Hematopoietic multipotent progenitor cell treated with erythropoietin and hydrocortisone succinate and interleukin-3 and kit ligand, for 4 days (in vitro differentiated cells): ENCODE data around the gene SGMS1.

ENCODE experiments used
- DNase-seq: peaks from one replicate; pipeline ENCODE4 v3.0.0-alpha.2; 2015

Gene SGMS1

DNA sequence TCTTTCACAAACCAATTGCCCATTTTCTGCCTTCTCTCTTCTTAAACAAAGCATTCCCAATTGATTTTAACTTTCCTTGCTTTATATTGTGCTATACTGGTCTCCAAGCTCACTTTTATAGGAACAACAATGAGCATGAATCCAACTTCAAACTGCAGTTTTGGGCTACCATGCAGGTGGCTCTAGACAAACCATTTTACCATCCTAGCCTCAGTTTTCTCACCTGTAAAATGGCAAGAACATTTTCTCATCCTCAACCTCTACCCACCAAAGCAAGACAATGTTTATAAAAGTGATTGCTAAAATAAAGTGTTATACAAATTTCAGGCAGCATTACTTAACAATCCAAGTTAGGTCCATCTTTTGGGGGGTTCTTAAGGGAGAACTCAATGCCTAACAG is 305.6 kb downstream of the SGMS1 start:
- no peak for DNase-seq

GRCh38 chr10:50316695-50317648 is 306.8 kb downstream of the SGMS1 start:
- peak; percentile 73 for DNase-seq

GRCh38 chr10:50316174-50316573 is 307.6 kb downstream of the SGMS1 start:
- DNase-seq = no peak

GRCh38 chr10:50315424-50315823 is 308.3 kb downstream of the SGMS1 start:
- DNase-seq = no peak

- no peak for DNase-seq
These were observed 309.3 kb downstream of the SGMS1 start for GRCh38 chr10:50314169-50315071.

DNA sequence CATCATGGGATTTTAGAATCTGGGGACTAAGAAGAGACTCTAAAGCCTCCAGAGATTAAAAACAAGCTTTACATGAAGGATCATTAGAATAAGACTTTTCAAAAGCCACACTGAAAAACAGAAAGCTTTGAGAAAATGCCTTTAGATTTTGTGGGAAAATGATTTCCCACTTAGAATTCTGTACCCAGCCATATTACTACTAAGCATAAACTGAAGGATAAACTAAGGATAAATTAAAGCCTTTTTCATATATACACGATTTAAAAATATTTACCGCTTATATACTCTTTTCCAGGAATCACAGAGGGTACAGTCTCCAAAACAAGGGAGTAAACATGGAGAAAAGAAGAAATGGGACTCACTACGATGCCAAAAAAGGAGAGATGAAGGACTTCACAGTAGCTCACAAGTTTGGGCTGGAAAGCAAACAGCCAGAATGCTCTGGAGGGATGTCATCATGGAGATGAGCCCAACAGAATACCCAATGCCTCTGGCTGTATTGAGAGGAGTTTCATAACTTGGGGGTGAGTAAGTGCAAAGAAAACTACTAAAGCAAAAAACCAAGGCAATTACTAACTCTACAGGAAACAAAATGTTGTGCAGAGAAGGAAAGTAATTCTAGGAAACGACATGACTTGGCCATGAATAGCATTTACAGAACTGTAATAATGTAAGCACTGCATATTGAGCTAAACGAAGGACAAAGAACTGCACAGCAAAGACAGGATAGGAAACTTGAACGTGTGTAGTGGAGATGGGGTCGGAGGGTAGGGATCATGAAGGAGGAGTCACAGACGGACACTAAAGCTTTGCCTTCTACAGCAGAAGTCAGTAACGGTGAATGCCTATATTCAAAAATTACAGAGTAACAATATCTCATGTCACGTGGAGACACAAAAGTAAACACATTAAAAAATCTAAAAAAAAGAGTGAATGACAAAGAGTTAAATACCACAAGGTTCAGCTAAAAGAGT is 311.0 kb downstream of the SGMS1 start:
- DNase-seq = no peak

DNA sequence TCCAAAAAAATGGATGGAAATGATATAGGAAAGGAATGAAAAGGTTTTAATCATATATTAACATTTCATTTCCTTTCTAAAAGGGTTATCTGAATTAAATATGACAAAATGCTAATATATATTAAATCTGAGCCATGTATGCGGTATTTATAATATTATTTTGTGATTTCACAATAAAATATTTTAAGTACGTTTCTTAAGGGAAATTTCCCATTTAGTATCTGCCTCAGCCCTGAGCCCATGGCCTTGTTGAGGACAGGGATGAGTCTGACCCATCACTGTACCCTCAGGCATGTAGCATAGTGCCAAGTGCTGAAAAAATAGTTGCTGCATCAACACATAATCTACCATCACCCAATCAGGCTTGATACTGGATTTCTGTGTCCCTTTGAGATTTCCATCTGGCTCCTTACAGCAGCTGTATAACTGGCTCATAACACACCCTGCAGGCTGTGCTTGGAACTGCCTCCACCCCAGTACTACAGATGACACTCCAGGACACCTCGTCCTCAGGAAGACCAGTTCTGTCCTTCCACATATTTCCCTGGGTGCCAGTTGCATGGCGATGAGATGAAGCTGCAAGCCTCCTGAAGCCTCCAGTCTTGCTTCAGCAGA is 313.1 kb downstream of the SGMS1 start:
- peak; percentile 65 for DNase-seq

DNA sequence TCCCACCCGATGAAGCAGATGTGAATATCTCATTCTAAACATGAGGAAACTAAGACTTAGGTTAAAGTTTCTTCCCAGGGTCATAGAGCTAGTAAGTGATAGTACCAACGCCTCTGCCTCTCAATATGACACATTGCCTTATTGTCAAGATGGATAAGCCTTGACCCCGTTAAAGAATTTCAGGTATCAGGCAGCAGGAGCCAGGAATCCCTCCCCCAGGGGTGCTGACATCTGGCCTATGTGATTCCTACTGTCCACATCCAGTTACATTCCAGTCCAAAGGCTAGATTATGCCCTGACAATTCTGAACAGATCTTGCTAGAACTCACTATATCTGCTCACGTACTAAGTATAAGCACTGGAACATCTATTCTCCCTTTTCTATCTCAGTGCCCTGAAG is 314.4 kb downstream of the SGMS1 start:
- no peak for DNase-seq

DNA sequence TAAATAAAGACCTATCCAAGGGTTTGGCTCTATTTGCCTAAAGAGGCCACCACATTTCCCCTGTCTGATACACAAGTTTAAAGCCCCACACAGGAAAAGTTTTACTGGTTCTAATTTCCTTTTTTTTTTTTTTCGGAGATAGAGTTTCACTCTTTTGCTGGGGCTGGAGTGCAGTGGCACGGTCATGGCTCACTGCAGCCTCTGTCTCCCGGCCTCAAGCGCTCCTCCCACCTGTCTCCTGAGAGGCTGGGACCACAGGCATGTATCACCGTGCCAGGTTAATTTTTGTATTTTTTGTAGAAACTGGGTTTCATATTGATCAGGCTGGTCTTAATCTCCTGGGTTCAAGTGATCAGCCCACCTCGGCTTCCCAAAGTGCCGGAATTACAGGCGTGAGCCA is 319.1 kb downstream of the SGMS1 start:
- no peak for DNase-seq

DNA sequence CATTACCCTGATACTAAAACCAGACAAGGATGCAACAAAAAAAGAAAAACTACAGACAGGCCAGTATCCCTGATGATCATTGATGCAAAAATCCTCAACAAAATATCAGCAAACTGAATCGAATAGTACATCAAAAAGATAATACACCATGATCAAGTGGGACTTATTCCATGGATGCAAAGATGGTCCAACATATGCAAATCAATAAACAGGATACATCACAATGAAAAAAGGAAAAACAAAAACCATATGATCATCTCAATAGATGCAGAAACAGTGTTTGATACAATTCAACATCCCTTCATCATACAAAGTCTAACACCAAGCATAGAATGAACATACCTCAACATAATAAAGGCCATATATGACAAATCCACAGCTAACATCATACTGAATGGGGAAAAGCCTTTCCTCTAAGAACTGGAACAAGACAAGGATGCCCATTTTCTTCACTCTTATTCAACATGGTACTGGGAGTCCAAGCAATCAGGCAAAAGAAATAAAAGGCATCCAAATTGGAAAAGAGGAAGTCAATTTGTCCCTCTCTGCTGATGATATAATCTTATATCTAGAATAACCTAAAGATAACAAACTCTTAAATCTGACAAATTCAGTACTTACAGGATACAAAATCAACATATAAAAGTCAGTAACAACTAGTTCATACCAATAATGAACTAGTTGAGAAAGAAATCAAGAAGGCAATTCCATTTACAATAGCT is 323.6 kb downstream of the SGMS1 start:
- no peak for DNase-seq

- DNase-seq = no peak
These were observed 328.4 kb downstream of the SGMS1 start for GRCh38 chr10:50295367-50295766.

- no peak for DNase-seq
These were observed 329.2 kb downstream of the SGMS1 start for GRCh38 chr10:50294582-50294981.

GRCh38 chr10:50293513-50294313 is 330.0 kb downstream of the SGMS1 start:
- no peak for DNase-seq

DNA sequence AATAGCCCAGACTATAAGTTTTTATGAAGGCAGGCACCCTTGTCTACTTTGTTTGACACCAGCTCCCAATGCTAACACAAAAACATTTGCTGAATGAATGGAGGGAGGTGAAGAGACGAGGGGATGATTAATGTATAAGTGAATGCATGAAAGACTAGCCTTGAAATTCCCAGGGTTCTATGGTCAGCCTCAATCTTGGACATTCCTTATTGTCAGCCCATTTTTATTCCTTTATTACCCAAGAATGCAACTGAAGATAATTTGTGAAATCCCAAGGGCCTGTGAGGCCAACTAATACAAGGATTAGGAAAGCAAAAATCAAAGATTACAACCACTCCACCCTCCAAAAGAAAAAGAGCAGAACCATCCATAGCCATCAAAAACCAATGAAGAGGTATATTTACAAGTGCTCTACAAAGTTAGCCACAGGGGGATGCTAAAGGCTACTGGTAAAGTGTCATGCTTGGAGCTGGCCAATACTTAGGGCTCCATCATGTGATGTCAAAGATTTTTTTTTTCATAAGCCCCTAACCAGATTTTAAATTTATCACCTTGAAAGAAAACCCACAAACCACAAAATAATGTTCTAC is 332.4 kb downstream of the SGMS1 start:
- peak; percentile 62 for DNase-seq

DNA sequence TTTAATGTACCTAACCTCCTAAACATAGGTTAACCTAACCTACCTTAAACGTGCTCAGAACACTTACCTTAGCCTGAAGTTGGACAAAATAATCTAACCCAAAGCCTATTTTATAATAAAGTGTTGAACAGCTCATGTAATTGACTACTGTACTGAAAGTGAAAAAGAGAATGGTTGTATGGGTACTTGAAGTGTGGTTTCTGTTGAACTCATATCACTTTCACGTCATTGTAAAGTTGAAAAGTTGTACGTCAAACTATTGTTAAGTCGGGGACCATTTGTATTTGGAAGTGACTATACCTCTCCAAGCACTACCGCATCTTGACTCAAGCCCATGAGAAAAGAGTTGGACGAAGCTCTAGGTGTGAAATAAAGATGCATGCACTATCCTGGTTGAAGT is 334.6 kb downstream of the SGMS1 start:
- DNase-seq = no peak

DNA sequence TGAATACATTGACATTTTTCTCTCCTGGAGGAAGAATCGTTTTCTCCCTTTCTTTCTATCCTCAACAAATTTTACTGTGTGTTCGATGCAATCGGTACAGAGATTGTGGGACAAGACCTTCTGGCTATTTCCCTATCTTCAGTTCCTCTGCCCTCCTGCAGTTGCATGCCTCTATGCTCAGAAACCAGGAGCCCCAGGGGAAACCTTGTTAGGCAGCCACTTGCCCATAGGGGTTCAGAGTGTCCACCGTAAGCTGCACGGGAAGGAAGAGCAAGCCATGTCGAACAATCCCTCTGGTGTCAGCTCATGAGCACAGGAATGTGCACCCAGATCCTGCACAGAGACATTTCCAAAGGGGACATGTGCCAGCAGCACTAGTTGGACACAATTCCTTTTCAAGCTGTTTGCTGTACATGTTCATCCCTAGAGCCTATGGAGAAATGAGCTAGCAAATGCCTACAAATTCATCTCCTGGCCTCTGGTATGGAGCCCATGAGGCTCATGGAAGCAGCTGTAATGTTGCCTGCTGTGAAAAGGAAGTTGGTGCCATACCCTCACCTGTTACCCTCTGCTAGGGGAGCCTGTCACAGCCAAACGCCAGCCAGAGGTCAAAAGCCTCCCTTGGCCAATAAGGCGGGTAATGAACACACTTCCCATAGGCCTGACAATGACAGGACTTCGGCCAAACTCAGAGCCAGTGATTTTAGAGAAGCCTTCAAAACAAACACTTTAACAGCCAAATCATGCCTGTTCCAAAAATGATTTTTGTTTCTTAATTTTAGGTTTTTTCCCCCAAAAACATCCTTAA is 336.6 kb downstream of the SGMS1 start:
- no peak for DNase-seq

DNA sequence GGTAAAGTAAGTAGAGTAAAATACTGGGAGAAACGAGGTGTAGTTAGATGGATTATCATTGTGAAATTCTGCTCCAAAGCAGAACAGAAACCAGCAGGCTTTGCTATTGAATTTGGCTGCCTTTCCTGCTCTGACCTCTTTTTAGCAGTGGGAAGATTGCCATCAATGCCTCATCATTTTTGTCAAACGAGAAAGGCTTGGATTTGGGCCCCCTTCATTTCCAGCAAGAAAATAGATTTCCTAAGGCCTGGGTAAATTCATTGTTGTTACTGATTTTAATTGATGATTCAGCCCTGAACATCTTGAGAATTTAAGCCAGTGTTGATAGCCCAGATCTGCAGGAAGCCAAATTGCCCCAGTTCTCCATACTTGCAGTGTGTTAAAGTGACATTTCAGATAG is 337.2 kb downstream of the SGMS1 start:
- DNase-seq = no peak

- no peak for DNase-seq
These were observed 341.7 kb downstream of the SGMS1 start for GRCh38 chr10:50281967-50282522.
